Nephron (organoid): Measurements from ENCODE around the gene TRAF1.

Experiments used
- H3K27ac Mint-ChIP-seq, 3 experiments: 2 replicates each; pipeline ENCODE4 v1.8.0; 2020; ENCODE audit warnings: mixed read lengths in 3 of 3, mild to moderate bottlenecking in 2 of 3, moderate library complexity in 1 of 3
- H3K27me3 Mint-ChIP-seq: 2 replicates; pipeline ENCODE4 v1.8.0; 2021; ENCODE audit warnings: low read depth, mild to moderate bottlenecking, moderate library complexity, mixed read lengths
- H3K36me3 Mint-ChIP-seq: 2 replicates; pipeline ENCODE4 v1.8.0; 2020; ENCODE audit warnings: low read depth, mixed read lengths
- H3K4me1 Mint-ChIP-seq: 2 replicates; pipeline ENCODE4 v1.8.0; 2020; ENCODE audit warnings: mixed read lengths
- H3K4me3 Mint-ChIP-seq, 3 experiments: 2 replicates each; pipeline ENCODE4 v1.8.0; 2020; ENCODE audit warnings: mild to moderate bottlenecking in 3 of 3, mixed read lengths in 3 of 3, moderate library complexity in 2 of 3
- H3K9me3 Mint-ChIP-seq: 2 replicates; pipeline ENCODE4 v1.8.0; 2020; ENCODE audit warnings: mixed read lengths
- TF ChIP-seq, protein P1 (sequence below), 3 experiments: fragments of 200-600 bp; sonication (generic); IDR thresholded peaks; one replicate each; pipeline ENCODE4 v1.5.0; 2021; ENCODE audit warnings: antibody characterized with exemption in 3 of 3; ENCODE audit not compliant: unreplicated experiment in 3 of 3

Gene TRAF1

DNA sequence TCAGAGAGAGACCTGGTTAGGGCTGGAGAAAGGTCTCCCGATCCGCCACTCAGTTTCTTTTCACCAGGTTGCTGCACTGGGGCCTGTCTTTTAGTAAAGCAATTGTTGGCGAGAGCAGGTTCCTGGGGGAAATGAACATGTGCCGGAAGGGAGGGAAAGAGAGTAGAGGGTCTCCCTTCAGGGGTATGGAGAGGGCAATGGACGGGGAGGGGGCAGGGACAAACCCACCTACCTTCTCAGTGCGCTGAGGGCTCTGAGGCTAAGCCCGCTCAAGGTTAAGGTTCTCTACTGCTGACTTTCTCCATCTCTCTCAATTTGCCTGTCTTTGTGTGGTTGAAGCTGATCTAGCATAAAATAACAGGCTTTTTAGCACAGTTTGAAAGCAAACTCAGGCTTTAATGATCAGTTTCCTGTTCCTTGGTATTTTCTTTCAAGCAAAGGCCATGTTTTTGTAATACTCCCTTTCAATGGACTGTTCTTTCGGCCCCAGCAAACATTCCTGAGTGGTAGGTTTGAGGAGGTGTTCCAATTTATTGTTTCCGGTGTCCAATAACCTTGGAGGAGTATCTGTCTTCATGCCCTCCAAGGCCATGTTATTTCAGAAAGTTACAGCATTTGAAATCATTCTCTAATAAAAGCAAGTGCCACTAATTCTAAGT lies 25.5 kb upstream of the TRAF1 start:
- Mint-ChIP-seq H3K36me3 (no peaks in the 10 kb centered on the region), H3K4me1 (peaks cover 39% of the 10 kb centered on the region), H3K9me3 (no peaks in the 10 kb centered on the region), H3K27ac (peak overlapping the region; percentile 96 to 99 (median 99)), H3K27me3 (no peaks in the 10 kb centered on the region), H3K4me3 (peak overlapping the region in 2 of 3 experiments; percentile 19 to 31)
- TF ChIP-seq, protein P1, sequence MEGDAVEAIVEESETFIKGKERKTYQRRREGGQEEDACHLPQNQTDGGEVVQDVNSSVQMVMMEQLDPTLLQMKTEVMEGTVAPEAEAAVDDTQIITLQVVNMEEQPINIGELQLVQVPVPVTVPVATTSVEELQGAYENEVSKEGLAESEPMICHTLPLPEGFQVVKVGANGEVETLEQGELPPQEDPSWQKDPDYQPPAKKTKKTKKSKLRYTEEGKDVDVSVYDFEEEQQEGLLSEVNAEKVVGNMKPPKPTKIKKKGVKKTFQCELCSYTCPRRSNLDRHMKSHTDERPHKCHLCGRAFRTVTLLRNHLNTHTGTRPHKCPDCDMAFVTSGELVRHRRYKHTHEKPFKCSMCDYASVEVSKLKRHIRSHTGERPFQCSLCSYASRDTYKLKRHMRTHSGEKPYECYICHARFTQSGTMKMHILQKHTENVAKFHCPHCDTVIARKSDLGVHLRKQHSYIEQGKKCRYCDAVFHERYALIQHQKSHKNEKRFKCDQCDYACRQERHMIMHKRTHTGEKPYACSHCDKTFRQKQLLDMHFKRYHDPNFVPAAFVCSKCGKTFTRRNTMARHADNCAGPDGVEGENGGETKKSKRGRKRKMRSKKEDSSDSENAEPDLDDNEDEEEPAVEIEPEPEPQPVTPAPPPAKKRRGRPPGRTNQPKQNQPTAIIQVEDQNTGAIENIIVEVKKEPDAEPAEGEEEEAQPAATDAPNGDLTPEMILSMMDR (IDR thresholded peaks at IDR 0.05; ENCODE audit: unreplicated experiment in 3 of 3), result no peak

GRCh38 chr9:120950421-120951388 lies 24.1 kb upstream of the TRAF1 start:
- no peaks in the 10 kb centered on the region for H3K36me3 Mint-ChIP-seq
- peak overlapping the region in 1 of 3 experiments; percentile 6 for H3K4me3 Mint-ChIP-seq
- H3K4me1 Mint-ChIP-seq, result peaks cover 39% of the 10 kb centered on the region
- H3K27ac Mint-ChIP-seq, result peak overlapping the region; percentile 96 to 99 (median 99)
- H3K27me3 Mint-ChIP-seq, result no peaks in the 10 kb centered on the region
- no peaks in the 10 kb centered on the region for H3K9me3 Mint-ChIP-seq
- TF ChIP-seq, protein P1 (IDR thresholded peaks at IDR 0.05; ENCODE audit: unreplicated experiment in 3 of 3), result no peak

DNA sequence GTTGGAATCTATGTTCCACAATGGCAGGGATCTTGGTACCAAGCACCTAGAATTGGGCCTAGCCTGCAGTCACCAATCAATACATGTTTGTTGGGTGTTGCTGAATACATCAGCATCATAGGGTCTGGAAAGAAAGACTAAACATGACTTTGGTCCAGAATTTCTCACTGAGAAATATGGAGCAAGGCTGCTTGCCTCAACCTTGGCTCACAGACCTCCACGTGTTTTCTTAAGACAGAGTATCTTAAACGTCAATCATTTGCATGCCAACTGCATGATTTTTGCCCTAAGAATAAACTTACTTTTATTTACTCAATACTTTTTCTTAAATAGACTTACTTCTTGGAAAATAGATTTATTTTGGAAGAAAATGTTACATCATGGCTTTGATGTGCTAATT lies 22.7 kb upstream of the TRAF1 start:
- TF ChIP-seq, protein P1 (IDR thresholded peaks at IDR 0.05; ENCODE audit: unreplicated experiment in 3 of 3), result no peak
- no peak overlapping the region for H3K4me3 Mint-ChIP-seq
- no peak overlapping the region for H3K27ac Mint-ChIP-seq
- peaks cover 44% of the 10 kb centered on the region for H3K4me1 Mint-ChIP-seq
- no peaks in the 10 kb centered on the region for H3K9me3 Mint-ChIP-seq
- H3K27me3 Mint-ChIP-seq, result no peaks in the 10 kb centered on the region
- no peaks in the 10 kb centered on the region for H3K36me3 Mint-ChIP-seq

- TF ChIP-seq, protein P1 (IDR thresholded peaks at IDR 0.05; ENCODE audit: unreplicated experiment in 3 of 3), result no peak
- H3K9me3 Mint-ChIP-seq, result no peaks in the 10 kb centered on the region
- H3K36me3 Mint-ChIP-seq, result no peaks in the 10 kb centered on the region
- no peak overlapping the region for H3K4me3 Mint-ChIP-seq
- no peaks in the 10 kb centered on the region for H3K27me3 Mint-ChIP-seq
- peaks cover 40% of the 10 kb centered on the region for H3K4me1 Mint-ChIP-seq
- no peak overlapping the region for H3K27ac Mint-ChIP-seq
Observed at GRCh38 chr9:120948824-120949223, 22.2 kb upstream of the TRAF1 start.

DNA sequence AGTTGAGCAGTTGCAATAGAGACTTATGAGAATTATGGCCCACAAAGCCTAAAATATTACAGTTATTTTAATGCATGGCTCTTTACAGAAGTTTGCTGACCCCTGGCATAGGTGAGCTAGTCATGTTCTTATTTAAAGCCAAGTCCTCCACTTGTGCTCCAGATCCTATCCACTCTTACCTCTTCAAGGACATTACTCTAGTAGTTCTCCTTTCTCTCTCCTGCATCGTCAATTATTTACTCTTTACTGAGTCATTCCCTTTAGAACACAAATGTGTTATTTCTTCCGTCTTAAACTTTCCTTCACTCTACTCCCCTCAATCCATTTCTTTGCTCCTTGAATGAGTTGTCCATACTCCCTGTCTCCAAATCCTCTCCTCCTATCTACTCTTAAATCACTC lies 20.6 kb upstream of the TRAF1 start:
- H3K36me3 Mint-ChIP-seq, result no peaks in the 10 kb centered on the region
- H3K4me3 Mint-ChIP-seq, result no peak overlapping the region
- no peak overlapping the region for H3K27ac Mint-ChIP-seq
- TF ChIP-seq, protein P1 (IDR thresholded peaks at IDR 0.05; ENCODE audit: unreplicated experiment in 3 of 3), result no peak
- H3K4me1 Mint-ChIP-seq, result peaks cover 34% of the 10 kb centered on the region
- no peaks in the 10 kb centered on the region for H3K9me3 Mint-ChIP-seq
- H3K27me3 Mint-ChIP-seq, result no peaks in the 10 kb centered on the region
